Measurements from ENCODE around the gene DACT2.

DACT2 gene

DNA sequence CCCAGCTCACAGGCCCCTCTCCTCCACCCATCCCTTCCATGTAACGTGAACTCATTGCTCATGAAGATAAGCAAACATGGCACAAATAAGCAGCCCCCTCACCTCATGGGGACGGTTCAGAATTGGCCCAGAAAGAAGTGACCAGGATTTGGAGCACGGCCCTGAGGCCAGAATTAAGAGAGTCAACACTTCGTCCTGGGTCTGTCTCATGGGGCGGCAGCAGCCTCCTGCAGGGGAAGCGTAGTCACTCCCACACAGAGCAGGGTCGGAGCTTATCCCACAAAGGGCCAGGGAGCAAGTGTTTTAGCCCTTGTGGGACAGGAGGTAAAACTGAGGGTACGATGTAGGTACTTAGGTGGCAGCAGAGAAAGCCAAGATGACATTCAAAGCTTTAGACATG, 28.6 kb upstream of the DACT2 start:
- no peak overlapping the region for H3K27ac ChIP-seq (ENCODE audit: poor library complexity, severe bottlenecking)
- no peak for TF ChIP-seq CTCF (IDR thresholded peaks at IDR 0.05; ENCODE audit: poor library complexity, severe bottlenecking)
- no peaks in the 10 kb centered on the region for H3K9me3 ChIP-seq (ENCODE audit: severe bottlenecking)
- ATAC-seq (ENCODE audit: low read depth) (no peak), DNase-seq (ENCODE audit: low spot score) (no peak)
- no peaks in the 10 kb centered on the region for H3K4me1 ChIP-seq (ENCODE audit: insufficient read depth, poor library complexity, severe bottlenecking)
- H3K27me3 ChIP-seq (ENCODE audit: insufficient read depth, poor library complexity, severe bottlenecking): peaks cover 3% of the 10 kb centered on the region
- H3K4me3 ChIP-seq (ENCODE audit: severe bottlenecking): no peak overlapping the region
- no peaks in the 10 kb centered on the region for H3K36me3 ChIP-seq (ENCODE audit: low read depth)

DNA sequence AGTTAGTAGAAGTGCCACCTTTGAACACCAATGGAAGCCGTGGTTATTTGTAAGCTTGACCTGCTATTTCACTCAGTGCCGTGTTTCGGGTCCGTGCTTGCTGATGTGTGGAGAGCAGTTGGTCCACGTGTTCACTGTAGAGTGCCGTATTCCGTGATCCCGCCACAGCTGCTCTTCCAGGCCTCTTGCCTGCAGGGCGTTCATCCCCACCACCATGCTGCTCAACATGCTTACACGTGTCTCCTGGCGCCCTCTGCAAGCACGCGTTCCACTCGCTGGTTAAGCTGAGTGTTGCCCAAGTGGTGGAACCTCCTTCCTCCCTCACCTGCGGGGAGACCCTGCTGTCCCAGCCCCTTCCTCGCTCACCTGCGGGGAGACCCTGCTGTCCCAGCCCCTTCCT, 28.0 kb upstream of the DACT2 start:
- ATAC-seq (ENCODE audit: low read depth) (no peak), DNase-seq (ENCODE audit: low spot score) (no peak)
- peaks cover 3% of the 10 kb centered on the region for H3K27me3 ChIP-seq (ENCODE audit: insufficient read depth, poor library complexity, severe bottlenecking)
- no peak for TF ChIP-seq CTCF (IDR thresholded peaks at IDR 0.05; ENCODE audit: poor library complexity, severe bottlenecking)
- H3K36me3 ChIP-seq (ENCODE audit: low read depth): no peaks in the 10 kb centered on the region
- H3K4me1 ChIP-seq (ENCODE audit: insufficient read depth, poor library complexity, severe bottlenecking): no peaks in the 10 kb centered on the region
- H3K27ac ChIP-seq (ENCODE audit: poor library complexity, severe bottlenecking): no peak overlapping the region
- H3K9me3 ChIP-seq (ENCODE audit: severe bottlenecking): no peaks in the 10 kb centered on the region
- no peak overlapping the region for H3K4me3 ChIP-seq (ENCODE audit: severe bottlenecking)

GRCh38 chr6:168347053-168347452, 27.5 kb upstream of the DACT2 start:
- H3K4me1 ChIP-seq (ENCODE audit: insufficient read depth, poor library complexity, severe bottlenecking): no peaks in the 10 kb centered on the region
- H3K36me3 ChIP-seq (ENCODE audit: low read depth): no peaks in the 10 kb centered on the region
- H3K27me3 ChIP-seq (ENCODE audit: insufficient read depth, poor library complexity, severe bottlenecking): peaks cover 3% of the 10 kb centered on the region
- no peak for ATAC-seq (ENCODE audit: low read depth)
- no peak for DNase-seq (ENCODE audit: low spot score)
- no peak for TF ChIP-seq CTCF (IDR thresholded peaks at IDR 0.05; ENCODE audit: poor library complexity, severe bottlenecking)
- H3K27ac ChIP-seq (ENCODE audit: poor library complexity, severe bottlenecking): no peak overlapping the region
- H3K4me3 ChIP-seq (ENCODE audit: severe bottlenecking): no peak overlapping the region
- H3K9me3 ChIP-seq (ENCODE audit: severe bottlenecking): no peaks in the 10 kb centered on the region

DNA sequence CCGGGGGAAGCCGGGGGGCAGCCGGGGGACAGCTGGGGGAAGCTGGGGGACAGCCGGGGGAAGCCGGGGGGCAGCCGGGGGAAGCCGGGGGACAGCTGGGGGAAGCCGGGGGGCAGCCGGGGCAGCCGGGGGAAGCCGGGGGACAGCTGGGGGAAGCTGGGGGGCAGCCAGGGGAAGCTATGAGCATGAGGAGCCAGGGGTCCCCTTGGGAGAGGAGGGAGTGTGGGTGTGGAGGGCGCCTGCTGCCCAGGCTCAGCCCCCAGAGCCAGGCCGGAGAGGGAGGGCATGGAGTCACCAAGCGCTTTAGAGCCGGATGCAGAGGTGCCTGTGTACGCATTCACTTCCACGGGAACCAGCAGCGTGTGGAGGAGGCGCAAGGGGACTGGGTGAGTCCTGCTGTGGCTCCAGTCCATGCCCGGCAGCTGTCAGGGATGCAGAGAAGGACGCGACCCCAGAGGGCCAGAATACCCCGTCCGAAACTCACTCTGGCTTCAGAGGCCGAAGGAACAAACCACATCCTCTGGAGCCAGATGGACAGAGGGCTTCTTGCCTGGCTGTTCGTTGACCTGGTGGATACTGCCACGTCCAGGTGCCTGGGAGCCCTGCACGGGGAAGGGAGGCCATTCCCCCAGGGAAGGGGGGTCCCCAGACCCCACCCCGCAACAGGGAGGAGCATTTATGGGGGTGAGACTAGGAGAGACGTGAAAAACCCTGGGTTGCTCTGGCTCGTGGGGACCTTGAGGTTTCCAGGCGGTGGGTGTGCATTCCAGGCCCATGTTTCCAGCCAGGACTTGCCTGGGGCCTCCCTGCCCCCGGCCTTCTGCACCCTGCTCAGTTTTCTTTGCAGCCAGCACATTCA, 26.5 kb upstream of the DACT2 start:
- DNase-seq (ENCODE audit: low spot score) (no peak), ATAC-seq (ENCODE audit: low read depth) (no peak)
- H3K27ac ChIP-seq (ENCODE audit: poor library complexity, severe bottlenecking): no peak overlapping the region
- H3K4me3 ChIP-seq (ENCODE audit: severe bottlenecking): no peak overlapping the region
- no peaks in the 10 kb centered on the region for H3K36me3 ChIP-seq (ENCODE audit: low read depth)
- no peak for TF ChIP-seq CTCF (IDR thresholded peaks at IDR 0.05; ENCODE audit: poor library complexity, severe bottlenecking)
- no peaks in the 10 kb centered on the region for H3K4me1 ChIP-seq (ENCODE audit: insufficient read depth, poor library complexity, severe bottlenecking)
- H3K9me3 ChIP-seq (ENCODE audit: severe bottlenecking): no peaks in the 10 kb centered on the region
- peaks cover 3% of the 10 kb centered on the region for H3K27me3 ChIP-seq (ENCODE audit: insufficient read depth, poor library complexity, severe bottlenecking)

DNA sequence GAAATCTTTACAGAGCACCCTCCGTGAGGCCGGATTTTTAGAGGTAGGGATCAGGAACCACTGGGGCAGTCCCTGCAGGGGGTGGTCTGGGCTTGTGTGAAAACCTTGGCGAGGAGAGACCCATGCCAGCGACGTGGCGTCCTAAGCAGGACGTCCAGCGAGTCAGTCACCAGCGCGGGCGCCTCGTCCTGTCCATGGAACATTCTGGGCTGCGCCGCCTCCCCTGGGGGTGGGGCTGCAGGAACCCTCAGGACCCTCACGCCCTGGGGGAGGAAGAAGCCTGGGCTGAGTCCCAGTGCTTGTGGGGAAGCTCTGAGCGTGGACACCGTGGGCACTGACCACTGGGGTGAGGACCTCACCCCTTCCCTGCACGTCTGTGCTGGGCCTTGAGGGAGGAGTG, 25.7 kb upstream of the DACT2 start:
- Histone ChIP-seq H3K4me3 (ENCODE audit: severe bottlenecking) (no peak overlapping the region), H3K27me3 (ENCODE audit: insufficient read depth, poor library complexity, severe bottlenecking) (peaks cover 3% of the 10 kb centered on the region), H3K9me3 (ENCODE audit: severe bottlenecking) (no peaks in the 10 kb centered on the region), H3K27ac (ENCODE audit: poor library complexity, severe bottlenecking) (no peak overlapping the region), H3K4me1 (ENCODE audit: insufficient read depth, poor library complexity, severe bottlenecking) (no peaks in the 10 kb centered on the region), H3K36me3 (ENCODE audit: low read depth) (no peaks in the 10 kb centered on the region)
- no peak for TF ChIP-seq CTCF (IDR thresholded peaks at IDR 0.05; ENCODE audit: poor library complexity, severe bottlenecking)
- ATAC-seq (ENCODE audit: low read depth): no peak
- DNase-seq (ENCODE audit: low spot score): no peak

Data from RWPE2 (cell line).